ENCODE data around the gene MSANTD1.

MSANTD1 gene

GRCh38 chr4:3251691-3252479 lies 2.9 kb downstream of the MSANTD1 start:
- H3K79me2 ChIP-seq (ENCODE audit: control insufficient read depth, low read length) = no peaks in the 10 kb centered on the region
- no peaks in the 10 kb centered on the region for H4K20me1 ChIP-seq (ENCODE audit: control insufficient read depth, insufficient read depth, low read depth, low read length)
- H3K4me2 ChIP-seq (ENCODE audit: low read length) = no peak overlapping the region
- TF ChIP-seq EZH2phosphoT487 (IDR thresholded peaks at IDR 0.05; ENCODE audit: borderline replicate concordance, low read length) = no peak
- TF ChIP-seq, protein P1, sequence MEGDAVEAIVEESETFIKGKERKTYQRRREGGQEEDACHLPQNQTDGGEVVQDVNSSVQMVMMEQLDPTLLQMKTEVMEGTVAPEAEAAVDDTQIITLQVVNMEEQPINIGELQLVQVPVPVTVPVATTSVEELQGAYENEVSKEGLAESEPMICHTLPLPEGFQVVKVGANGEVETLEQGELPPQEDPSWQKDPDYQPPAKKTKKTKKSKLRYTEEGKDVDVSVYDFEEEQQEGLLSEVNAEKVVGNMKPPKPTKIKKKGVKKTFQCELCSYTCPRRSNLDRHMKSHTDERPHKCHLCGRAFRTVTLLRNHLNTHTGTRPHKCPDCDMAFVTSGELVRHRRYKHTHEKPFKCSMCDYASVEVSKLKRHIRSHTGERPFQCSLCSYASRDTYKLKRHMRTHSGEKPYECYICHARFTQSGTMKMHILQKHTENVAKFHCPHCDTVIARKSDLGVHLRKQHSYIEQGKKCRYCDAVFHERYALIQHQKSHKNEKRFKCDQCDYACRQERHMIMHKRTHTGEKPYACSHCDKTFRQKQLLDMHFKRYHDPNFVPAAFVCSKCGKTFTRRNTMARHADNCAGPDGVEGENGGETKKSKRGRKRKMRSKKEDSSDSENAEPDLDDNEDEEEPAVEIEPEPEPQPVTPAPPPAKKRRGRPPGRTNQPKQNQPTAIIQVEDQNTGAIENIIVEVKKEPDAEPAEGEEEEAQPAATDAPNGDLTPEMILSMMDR (IDR thresholded peaks at IDR 0.05; ENCODE audit: low read depth, low read length, poor library complexity, severe bottlenecking) = no peak
- H3K9me3 ChIP-seq (ENCODE audit: control insufficient read depth, insufficient read depth, low read length) = no peaks in the 10 kb centered on the region
- H3K27ac ChIP-seq (ENCODE audit: low read depth, low read length) = no peak overlapping the region
- H3K4me1 ChIP-seq (ENCODE audit: control insufficient read depth, low read length) = peaks cover 5% of the 10 kb centered on the region
- no peaks in the 10 kb centered on the region for H3F3A ChIP-seq (ENCODE audit: control insufficient read depth, insufficient read depth)
- H3K9me2 ChIP-seq (replicated peaks; ENCODE audit: control insufficient read depth, low read length) = no peaks in the 10 kb centered on the region
- no peak overlapping the region for H3K4me3 ChIP-seq (ENCODE audit: low read length)
- H3K27me3 ChIP-seq (ENCODE audit: control insufficient read depth, low read length) = no peaks in the 10 kb centered on the region; the same call in 1 of the 2 replicates
- no peaks in the 10 kb centered on the region for H3K36me3 ChIP-seq (ENCODE audit: control insufficient read depth, low read length)

DNA sequence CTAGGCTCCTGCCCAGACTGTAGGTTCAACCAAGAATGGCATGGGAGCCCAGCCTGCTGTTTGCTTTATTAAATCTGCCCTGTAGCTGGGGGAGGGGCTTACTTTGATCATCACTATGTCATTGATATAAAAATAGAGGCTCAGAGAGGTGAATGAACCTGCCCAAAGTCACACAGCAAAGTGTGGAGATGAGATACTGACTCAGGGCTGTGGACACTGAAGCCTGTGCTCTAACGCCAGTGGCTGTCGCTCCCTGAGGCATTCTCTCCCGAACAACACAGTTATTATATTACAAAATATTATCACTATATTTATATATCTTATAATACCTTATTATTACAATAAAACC lies 3.5 kb downstream of the MSANTD1 start:
- Histone ChIP-seq H3F3A (ENCODE audit: control insufficient read depth, insufficient read depth) (no peaks in the 10 kb centered on the region), H3K9me3 (ENCODE audit: control insufficient read depth, insufficient read depth, low read length) (no peaks in the 10 kb centered on the region), H4K20me1 (ENCODE audit: control insufficient read depth, insufficient read depth, low read depth, low read length) (no peaks in the 10 kb centered on the region), H3K36me3 (ENCODE audit: control insufficient read depth, low read length) (no peaks in the 10 kb centered on the region), H3K4me2 (ENCODE audit: low read length) (no peak overlapping the region), H3K9me2 (replicated peaks; ENCODE audit: control insufficient read depth, low read length) (no peaks in the 10 kb centered on the region), H3K27ac (ENCODE audit: low read depth, low read length) (no peak overlapping the region), H3K4me3 (ENCODE audit: low read length) (no peak overlapping the region), H3K4me1 (ENCODE audit: control insufficient read depth, low read length) (peaks cover 11% of the 10 kb centered on the region), H3K79me2 (ENCODE audit: control insufficient read depth, low read length) (no peaks in the 10 kb centered on the region), H3K27me3 (ENCODE audit: control insufficient read depth, low read length) (peaks cover 3% of the 10 kb centered on the region; the same call in 1 of the 2 replicates)
- TF ChIP-seq EZH2phosphoT487 (IDR thresholded peaks at IDR 0.05; ENCODE audit: borderline replicate concordance, low read length) = no peak
- TF ChIP-seq, protein P1 (IDR thresholded peaks at IDR 0.05; ENCODE audit: low read depth, low read length, poor library complexity, severe bottlenecking) = no peak

GRCh38 chr4:3252831-3253641 lies 4.1 kb downstream of the MSANTD1 start:
- Histone ChIP-seq H3K27me3 (ENCODE audit: control insufficient read depth, low read length) (peaks cover 8% of the 10 kb centered on the region; the same call in 1 of the 2 replicates), H3K4me2 (ENCODE audit: low read length) (no peak overlapping the region), H3K36me3 (ENCODE audit: control insufficient read depth, low read length) (no peaks in the 10 kb centered on the region), H3F3A (ENCODE audit: control insufficient read depth, insufficient read depth) (no peaks in the 10 kb centered on the region), H3K4me1 (ENCODE audit: control insufficient read depth, low read length) (peaks cover 17% of the 10 kb centered on the region), H3K9me3 (ENCODE audit: control insufficient read depth, insufficient read depth, low read length) (no peaks in the 10 kb centered on the region), H3K4me3 (ENCODE audit: low read length) (no peak overlapping the region), H3K9me2 (replicated peaks; ENCODE audit: control insufficient read depth, low read length) (no peaks in the 10 kb centered on the region), H3K27ac (ENCODE audit: low read depth, low read length) (no peak overlapping the region), H4K20me1 (ENCODE audit: control insufficient read depth, insufficient read depth, low read depth, low read length) (no peaks in the 10 kb centered on the region), H3K79me2 (ENCODE audit: control insufficient read depth, low read length) (no peaks in the 10 kb centered on the region)
- TF ChIP-seq, protein P1 (IDR thresholded peaks at IDR 0.05; ENCODE audit: low read depth, low read length, poor library complexity, severe bottlenecking) = no peak
- no peak for TF ChIP-seq EZH2phosphoT487 (IDR thresholded peaks at IDR 0.05; ENCODE audit: borderline replicate concordance, low read length)
